Measurements from ENCODE around the gene WFDC10A. TPM values are rescaled to one million over a fixed set of nuclear protein-coding genes. Genes with fewer than 3 reads are reported as not detected.
A peak's percentile ranks its signal among the peaks of the same experiment; 100 is the strongest.

Gene WFDC10A
- total and polyA plus RNA-seq, 8 donors = not detected

DNA sequence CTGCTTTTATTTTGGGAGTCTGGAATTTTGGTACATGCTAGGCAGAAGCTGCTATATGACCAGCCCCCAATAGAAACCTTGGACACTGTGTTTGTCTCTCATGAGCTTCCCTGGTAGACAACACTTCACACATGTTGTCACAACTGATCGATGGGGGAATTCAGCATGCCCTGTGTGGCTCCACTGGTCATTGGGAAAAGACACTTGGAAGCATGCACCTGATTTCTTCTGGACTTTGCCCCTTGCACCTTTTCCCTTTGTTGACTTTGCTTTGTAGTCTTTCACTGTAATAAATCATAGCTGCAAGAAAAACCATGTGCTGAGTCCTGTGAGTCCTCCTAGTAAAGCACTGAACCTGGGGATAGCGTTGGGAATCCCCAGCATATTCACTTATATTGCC is 7.9 kb upstream of the WFDC10A start:
- Histone ChIP-seq H3K4me3 (no peak overlapping the region), H3K27me3 (no peaks in the 10 kb centered on the region), H3K9me3 (no peaks in the 10 kb centered on the region), H3K36me3 (no peaks in the 10 kb centered on the region), H3K27ac (no peak overlapping the region), H3K4me1 (no peaks in the 10 kb centered on the region)
- WGBS, 5 donors = 33 to 63% (median 37%) methylated on average over 2 of the region's 2 CpGs
- TF ChIP-seq POLR2AphosphoS5 (IDR thresholded peaks at IDR 0.05) (no peak), POLR2A (IDR thresholded peaks at IDR 0.05) (no peak), EP300 (IDR thresholded peaks at IDR 0.05) (no peak)
- TF ChIP-seq, protein P1, sequence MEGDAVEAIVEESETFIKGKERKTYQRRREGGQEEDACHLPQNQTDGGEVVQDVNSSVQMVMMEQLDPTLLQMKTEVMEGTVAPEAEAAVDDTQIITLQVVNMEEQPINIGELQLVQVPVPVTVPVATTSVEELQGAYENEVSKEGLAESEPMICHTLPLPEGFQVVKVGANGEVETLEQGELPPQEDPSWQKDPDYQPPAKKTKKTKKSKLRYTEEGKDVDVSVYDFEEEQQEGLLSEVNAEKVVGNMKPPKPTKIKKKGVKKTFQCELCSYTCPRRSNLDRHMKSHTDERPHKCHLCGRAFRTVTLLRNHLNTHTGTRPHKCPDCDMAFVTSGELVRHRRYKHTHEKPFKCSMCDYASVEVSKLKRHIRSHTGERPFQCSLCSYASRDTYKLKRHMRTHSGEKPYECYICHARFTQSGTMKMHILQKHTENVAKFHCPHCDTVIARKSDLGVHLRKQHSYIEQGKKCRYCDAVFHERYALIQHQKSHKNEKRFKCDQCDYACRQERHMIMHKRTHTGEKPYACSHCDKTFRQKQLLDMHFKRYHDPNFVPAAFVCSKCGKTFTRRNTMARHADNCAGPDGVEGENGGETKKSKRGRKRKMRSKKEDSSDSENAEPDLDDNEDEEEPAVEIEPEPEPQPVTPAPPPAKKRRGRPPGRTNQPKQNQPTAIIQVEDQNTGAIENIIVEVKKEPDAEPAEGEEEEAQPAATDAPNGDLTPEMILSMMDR (IDR thresholded peaks at IDR 0.05) = no peak
- intact Hi-C loops (cut with DNase I; ENCODE audit: low total_unique reads) = no loop called here
- peak in 1 of 2 donors; percentile 69 for DNase-seq

DNA sequence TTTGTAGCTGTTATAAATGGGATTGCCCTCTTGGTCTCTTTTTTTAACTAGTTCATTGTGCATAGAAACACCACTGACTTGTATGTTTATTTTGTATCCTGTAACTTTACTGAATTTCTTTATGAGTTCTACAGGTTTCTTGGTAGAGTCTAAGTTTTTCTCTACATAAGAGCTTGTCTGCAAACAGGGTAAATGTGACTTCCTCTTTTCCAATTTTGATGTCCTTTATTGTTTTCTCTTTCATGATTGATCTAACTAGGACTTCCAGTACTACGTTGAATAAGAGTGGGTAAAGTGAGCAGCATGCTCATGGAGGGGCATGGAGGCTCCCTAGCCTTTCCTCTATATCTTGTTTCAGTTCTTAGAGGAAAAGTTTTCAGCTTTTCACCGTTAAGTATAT is 3.0 kb upstream of the WFDC10A start:
- WGBS, 5 donors = 63 to 77% (median 69%) methylated on average over 2 of the region's 2 CpGs
- Histone ChIP-seq H3K4me1 (peaks cover 0 to 7% (median 3%) of the 10 kb centered on the region in 4 donors), H3K27ac (no peak overlapping the region), H3K9me3 (no peaks in the 10 kb centered on the region), H3K4me3 (no peak overlapping the region), H3K27me3 (no peaks in the 10 kb centered on the region), H3K36me3 (no peaks in the 10 kb centered on the region)
- TF ChIP-seq POLR2AphosphoS5 (IDR thresholded peaks at IDR 0.05) = no peak
- no peak for TF ChIP-seq POLR2A (IDR thresholded peaks at IDR 0.05)
- no peak for TF ChIP-seq EP300 (IDR thresholded peaks at IDR 0.05)
- TF ChIP-seq, protein P1 (IDR thresholded peaks at IDR 0.05) = no peak
- no peak for DNase-seq
- intact Hi-C loops (cut with DNase I; ENCODE audit: low total_unique reads) = no loop called here

DNA sequence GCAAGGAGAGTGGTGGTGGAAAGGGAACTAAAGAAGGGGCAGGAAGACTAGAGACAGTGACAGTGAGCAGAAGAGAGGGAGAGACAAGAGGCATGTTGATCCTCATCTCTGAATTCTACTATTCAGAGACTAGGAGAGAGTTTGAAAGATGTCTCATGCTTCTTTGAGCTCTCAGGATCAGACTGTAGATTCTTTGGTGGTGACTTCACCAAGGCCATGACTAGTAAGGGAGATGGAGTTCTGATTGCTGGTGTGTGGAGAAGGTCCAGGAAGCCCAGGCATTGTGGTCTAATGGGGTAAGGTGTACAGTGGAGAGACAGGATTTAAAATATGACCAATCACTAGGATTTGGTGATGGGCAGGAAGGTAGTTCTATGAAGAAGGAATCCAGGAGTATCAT is 832 bp downstream of the WFDC10A start:
- Histone ChIP-seq H3K36me3 (no peaks in the 10 kb centered on the region), H3K27me3 (no peaks in the 10 kb centered on the region), H3K9me3 (no peaks in the 10 kb centered on the region), H3K4me1 (peaks cover 0 to 7% (median 3%) of the 10 kb centered on the region in 4 donors), H3K4me3 (no peak overlapping the region), H3K27ac (no peak overlapping the region)
- intact Hi-C loops (cut with DNase I; ENCODE audit: low total_unique reads) = no loop called here
- TF ChIP-seq POLR2A (IDR thresholded peaks at IDR 0.05) = no peak
- no peak for TF ChIP-seq POLR2AphosphoS5 (IDR thresholded peaks at IDR 0.05)
- TF ChIP-seq, protein P1 (IDR thresholded peaks at IDR 0.05) = no peak
- no peak for TF ChIP-seq EP300 (IDR thresholded peaks at IDR 0.05)
- no peak for DNase-seq

DNA sequence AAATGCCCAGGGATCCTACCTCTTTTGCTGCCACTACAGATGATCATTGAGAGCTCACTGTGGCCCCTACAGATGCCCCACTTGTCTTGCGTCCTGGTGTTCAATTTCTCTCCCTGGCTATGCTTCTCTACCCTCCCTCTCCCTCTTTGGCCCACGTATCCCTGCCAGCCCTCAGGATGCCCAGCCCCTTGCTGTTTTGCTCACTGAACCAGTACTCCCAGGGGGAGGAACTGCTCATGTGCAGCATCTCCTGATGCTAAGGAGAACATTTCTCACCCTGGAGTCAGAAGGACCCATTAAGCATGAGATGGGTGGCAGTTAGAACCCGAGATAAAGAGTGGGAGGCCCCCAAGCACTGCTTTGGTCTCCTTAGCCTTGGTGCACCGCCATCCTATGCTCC is 1.6 kb downstream of the WFDC10A start, which contains the start of gene WFDC9:
WFDC9 (minus strand) TSS at position 101 of the 400 bp plus-strand sequence. CDS start 21,103 bp downstream, outside the sequence.
- H3K27ac ChIP-seq = no peak within 1 kb of the TSS
- 63 to 79% (median 75%) methylated on average over 4 of the region's 4 CpGs for WGBS, 5 donors
- DNase-seq = no peak
- peaks cover 0 to 7% (median 3%) of the 10 kb centered on the region in 4 donors for H3K4me1 ChIP-seq
- TF ChIP-seq, protein P1 (IDR thresholded peaks at IDR 0.05) = no peak
- no peak for TF ChIP-seq POLR2A (IDR thresholded peaks at IDR 0.05)
- no peak for TF ChIP-seq EP300 (IDR thresholded peaks at IDR 0.05)
- no peak for TF ChIP-seq POLR2AphosphoS5 (IDR thresholded peaks at IDR 0.05)
- H3K9me3 ChIP-seq = no peaks in the 10 kb centered on the region
- intact Hi-C loops (cut with DNase I; ENCODE audit: low total_unique reads) = no loop called here
- no peaks in the 10 kb centered on the region for H3K27me3 ChIP-seq
- H3K4me3 ChIP-seq = no peak within 1 kb of the TSS
- no peaks in the 10 kb centered on the region for H3K36me3 ChIP-seq
